H1 (cell line): Measurements from ENCODE around the gene SLC9A7. TPM values are rescaled to one million over a fixed set of nuclear protein-coding genes. Genes with fewer than 3 reads are reported as not detected.

ENCODE experiments used
- CTCF ChIA-PET: fragments of 300-600 bp; sonication (Branson Sonifier 250); formaldehyde crosslinking; loops from one replicate; lab custom pipeline; 2021; ENCODE audit not compliant: partially characterized antibody; lab: Charles Lee
- POLR2A ChIA-PET: fragments of 300-600 bp; sonication (Branson Sonifier 250); formaldehyde crosslinking; loops from one replicate; lab custom pipeline; 2021; ENCODE audit warnings: inconsistent platforms; ENCODE audit not compliant: partially characterized antibody; lab: Charles Lee
- DNase-seq, 2 experiments: peaks; one replicate each; pipeline versions ENCODE4 v3.0.0 to v3.0.0-alpha.2; 2010 to 2022; ENCODE audit warnings: low spot score in 2 of 2, low read depth in 1 of 2, mixed read lengths in 1 of 2
- FAIRE-seq: peaks from 2 replicates; lab custom pipeline; 2011; peaks lifted over from hg19 to GRCh38; lab: Jason Lieb, UNC
- H2AFZ ChIP-seq: 2 replicates; pipeline ENCODE4 v1.8.1; 2012; ENCODE audit warnings: low read length, inconsistent platforms
- H2AK5ac ChIP-seq: 2 replicates; pipeline ENCODE4 v1.6.1; 2013; ENCODE audit warnings: low read depth, low read length
- H2BK120ac ChIP-seq: replicated peaks from 2 replicates; pipeline ENCODE3; 2013; ENCODE audit warnings: low read depth, low read length, inconsistent platforms
- H2BK12ac ChIP-seq: 2 replicates; pipeline ENCODE4 v1.6.1; 2013; ENCODE audit warnings: low read depth, low read length
- H2BK15ac ChIP-seq: 2 replicates; pipeline ENCODE4 v1.6.1; 2013; ENCODE audit warnings: low read length
- H2BK20ac ChIP-seq: 2 replicates; pipeline ENCODE4 v1.6.1; 2013; ENCODE audit warnings: low read length
- H2BK5ac ChIP-seq: 2 replicates; pipeline ENCODE4 v1.6.1; 2013; ENCODE audit warnings: low read depth, low read length
- H3K14ac ChIP-seq: 2 replicates; pipeline ENCODE4 v1.6.1; 2013; ENCODE audit warnings: inconsistent platforms; ENCODE audit not compliant: insufficient read length
- H3K18ac ChIP-seq: 2 replicates; pipeline ENCODE4 v1.6.1; 2013; ENCODE audit warnings: low read length; ENCODE audit errors: extremely low read depth
- H3K23ac ChIP-seq: 2 replicates; pipeline ENCODE4 v1.6.1; 2013; ENCODE audit warnings: inconsistent platforms; ENCODE audit not compliant: insufficient read length
- H3K23me2 ChIP-seq: 2 replicates; pipeline ENCODE4 v1.6.1; 2013; ENCODE audit warnings: low read depth, low read length
- H3K27ac ChIP-seq: 2 replicates; pipeline ENCODE4 v1.6.1; 2011; ENCODE audit warnings: low read depth, low read length, inconsistent platforms
- H3K27me3 ChIP-seq, 4 experiments: replicated peaks in 1 of 4; 1 replicate in 1 of 4; 2 replicates in 3 of 4; pipeline versions ENCODE4 v1.6.1 to v1.8.1; 2011 to 2013; ENCODE audit warnings: low read length in 3 of 4, mild to moderate bottlenecking in 3 of 4, inconsistent platforms in 2 of 4, mixed read lengths in 2 of 4, moderate library complexity in 1 of 4; ENCODE audit not compliant: control insufficient read depth in 3 of 4, insufficient read depth in 3 of 4; ENCODE audit errors: extremely low read depth in 1 of 4
- H3K36me3 ChIP-seq, 4 experiments: 2 replicates each; pipeline versions ENCODE4 v1.6.1 to v1.8.1; 2011 to 2013; ENCODE audit warnings: mild to moderate bottlenecking in 4 of 4, low read length in 3 of 4, moderate library complexity in 2 of 4, control low read depth in 1 of 4, inconsistent platforms in 1 of 4; ENCODE audit not compliant: insufficient read depth in 4 of 4, control insufficient read depth in 2 of 4
- H3K4ac ChIP-seq: replicated peaks from 2 replicates; pipeline ENCODE3; 2013; ENCODE audit warnings: low read length, low read depth, mixed read lengths, inconsistent platforms; ENCODE audit not compliant: insufficient read length
- H3K4me1 ChIP-seq, 4 experiments: replicated peaks in 1 of 4; 1 replicate in 1 of 4; 2 replicates in 3 of 4; pipeline versions ENCODE4 v1.6.1 to v1.8.1; 2011 to 2013; ENCODE audit warnings: low read length in 3 of 4, inconsistent platforms in 2 of 4, mixed read lengths in 1 of 4; ENCODE audit not compliant: insufficient read depth in 4 of 4, control insufficient read depth in 3 of 4
- H3K4me2 ChIP-seq, 2 experiments: 2 replicates each; pipeline versions ENCODE4 v1.6.1 to v1.8.1; 2011 to 2013; ENCODE audit warnings: low read depth in 2 of 2, low read length in 2 of 2, control low read depth in 1 of 2, inconsistent platforms in 1 of 2, mild to moderate bottlenecking in 1 of 2; ENCODE audit not compliant: insufficient read depth in 1 of 2
- H3K4me3 ChIP-seq, 4 experiments: fragments of 200-600, 300-600 bp in 1 of 4; sonication (generic), shearing (Covaris generic), sonication (Bioruptor Twin) in 1 of 4; 2 replicates each; pipeline versions ENCODE4 v1.5.1 to v1.8.1; 2011 to 2016; ENCODE audit warnings: low read length in 4 of 4, low read depth in 3 of 4, control low read depth in 2 of 4, inconsistent platforms in 2 of 4, mild to moderate bottlenecking in 2 of 4, mixed read lengths in 1 of 4, moderate library complexity in 1 of 4; ENCODE audit not compliant: insufficient read depth in 2 of 4; ENCODE audit errors: extremely low read depth in 1 of 4
- H3K56ac ChIP-seq: replicated peaks from 2 replicates; pipeline ENCODE3; 2013; ENCODE audit warnings: low read depth, mild to moderate bottlenecking, mixed read lengths, low read length, inconsistent platforms; ENCODE audit not compliant: insufficient read length
- H3K79me1 ChIP-seq: 2 replicates; pipeline ENCODE4 v1.6.1; 2013; ENCODE audit warnings: low read depth, low read length, control low read depth
- H3K79me2 ChIP-seq, 2 experiments: 2 replicates each; pipeline versions ENCODE4 v1.6.1 to v1.8.1; 2012 to 2013; ENCODE audit warnings: low read length in 2 of 2, mild to moderate bottlenecking in 2 of 2, inconsistent platforms in 1 of 2; ENCODE audit not compliant: insufficient read depth in 2 of 2, control insufficient read depth in 1 of 2
- H3K9ac ChIP-seq, 4 experiments: replicated peaks in 1 of 4; 1 replicate in 1 of 4; 2 replicates in 3 of 4; pipeline versions ENCODE4 v1.6.1 to v1.8.1; 2011 to 2013; ENCODE audit warnings: low read depth in 3 of 4, low read length in 3 of 4, control low read depth in 2 of 4, mild to moderate bottlenecking in 2 of 4, moderate library complexity in 2 of 4, inconsistent platforms in 1 of 4; ENCODE audit errors: extremely low read depth in 1 of 4
- H3K9me3 ChIP-seq, 2 experiments: 2 replicates each; pipeline versions ENCODE4 v1.6.1 to v1.8.1; 2012 to 2013; ENCODE audit warnings: mild to moderate bottlenecking in 2 of 2, moderate library complexity in 2 of 2, control low read depth in 1 of 2, inconsistent platforms in 1 of 2, low read depth in 1 of 2, low read length in 1 of 2, mixed read lengths in 1 of 2; ENCODE audit not compliant: insufficient read depth in 2 of 2
- H4K20me1 ChIP-seq, 2 experiments: replicated peaks in 1 of 2; 2 replicates each; pipeline versions ENCODE3 to v1.8.1; 2011 to 2013; ENCODE audit warnings: inconsistent platforms in 2 of 2, low read length in 2 of 2, mild to moderate bottlenecking in 1 of 2; ENCODE audit not compliant: insufficient read depth in 2 of 2, control insufficient read depth in 1 of 2
- H4K5ac ChIP-seq: 2 replicates; pipeline ENCODE4 v1.6.1; 2013; ENCODE audit warnings: low read length, low read depth, mixed read lengths, inconsistent platforms; ENCODE audit not compliant: insufficient read length
- H4K8ac ChIP-seq: 2 replicates; pipeline ENCODE4 v1.8.0; 2013; ENCODE audit warnings: mild to moderate bottlenecking, moderate library complexity, low read length, inconsistent platforms; ENCODE audit not compliant: insufficient read depth; ENCODE audit errors: extremely low read depth
- H4K91ac ChIP-seq: replicated peaks from 2 replicates; pipeline ENCODE3; 2013; ENCODE audit warnings: low read length, mixed read lengths, inconsistent platforms; ENCODE audit not compliant: insufficient read length
- ASH2L ChIP-seq: fragments of 200-600, 300-600 bp; sonication (generic); IDR thresholded peaks from one replicate; pipeline ENCODE4 v1.7.1; 2017; ENCODE audit warnings: low read length
- CBX5 ChIP-seq: fragments of 300-800, 300-1000 bp; sonication (generic); IDR thresholded peaks from 2 replicates; pipeline ENCODE4 v1.7.1; 2016; ENCODE audit warnings: antibody characterized with exemption, low read length, low read depth
- EGR1 ChIP-seq: IDR thresholded peaks from 2 replicates; pipeline ENCODE4 v1.6.1; 2011; ENCODE audit warnings: low read depth, low read length, borderline replicate concordance
- GABPA ChIP-seq: IDR thresholded peaks from 2 replicates; pipeline ENCODE4 v1.6.1; 2011; ENCODE audit warnings: mild to moderate bottlenecking, low read length, moderate library complexity, borderline replicate concordance; ENCODE audit not compliant: insufficient read depth
- GTF2F1 ChIP-seq: IDR thresholded peaks from 2 replicates; pipeline ENCODE4 v1.6.1; 2012; ENCODE audit warnings: low read depth, low read length, improper control_type of control experiment, borderline replicate concordance
- HDAC2 ChIP-seq, 2 experiments: fragments of 300-600 bp in 1 of 2; sonication (generic) in 1 of 2; IDR thresholded peaks; 2 replicates each; pipeline ENCODE4 v1.6.1; 2011 to 2012; ENCODE audit warnings: low read depth in 2 of 2, low read length in 2 of 2, mild to moderate bottlenecking in 2 of 2, moderate library complexity in 2 of 2, borderline replicate concordance in 1 of 2, inconsistent platforms in 1 of 2
- NANOG ChIP-seq: IDR thresholded peaks from 2 replicates; pipeline ENCODE4 v1.6.1; 2011; ENCODE audit warnings: low read length, low read depth, mild to moderate bottlenecking, inconsistent platforms; ENCODE audit not compliant: insufficient read depth, poor library complexity, severe bottlenecking
- POU5F1 ChIP-seq: IDR thresholded peaks from 2 replicates; pipeline ENCODE4 v1.6.1; 2011; ENCODE audit warnings: low read depth, mild to moderate bottlenecking, low read length, moderate library complexity
- RAD21 ChIP-seq, 2 experiments: IDR thresholded peaks in 1 of 2; conservative IDR thresholded peaks in 1 of 2; 2 replicates each; pipeline ENCODE4 v1.6.1; 2011; ENCODE audit warnings: low read depth in 2 of 2, low read length in 2 of 2, improper control_type of control experiment in 1 of 2, inconsistent platforms in 1 of 2, mild to moderate bottlenecking in 1 of 2, moderate library complexity in 1 of 2
- SIRT6 ChIP-seq: IDR thresholded peaks from one replicate; pipeline ENCODE4 v1.7.1; 2012; ENCODE audit warnings: low read length, inconsistent platforms
- SRF ChIP-seq: IDR thresholded peaks from 2 replicates; pipeline ENCODE4 v1.6.1; 2011; ENCODE audit warnings: mild to moderate bottlenecking, low read depth, low read length, moderate library complexity
- TAF7 ChIP-seq: optimal IDR thresholded peaks from 2 replicates; pipeline ENCODE3; 2011; ENCODE audit warnings: low read depth, mild to moderate bottlenecking, inconsistent platforms, low read length, moderate library complexity, borderline replicate concordance
- WGBS, 2 experiments: shearing (Covaris generic) in 1 of 2; methylation state at CpG; one replicate each; pipeline versions ENCODE4 v1.1.6 to v1.1.7; 2013 to 2015; ENCODE audit warnings: low lambda C conversion rate in 2 of 2, mixed read lengths in 2 of 2, inconsistent platforms in 1 of 2, low coverage in 1 of 2, missing lambda C conversion rate in 1 of 2; ENCODE audit not compliant: insufficient replicate concordance in 2 of 2, insufficient coverage in 1 of 2, insufficient read length in 1 of 2; ENCODE audit errors: extremely low coverage in 1 of 2, missing lambda C conversion rate in 1 of 2; 5-methylcytosine and 5-hydroxymethylcytosine counted together
- polyA plus RNA-seq, 7 experiments: library from polyadenylated mRNA; depleted of rRNA in 3 of 7; stranded (reverse) in 5 of 7; unstranded in 2 of 7; fragments of >200 nt in 5 of 7; fragments of 200-250 nt in 2 of 7; gene quantifications; 1 replicate in 5 of 7; 2 replicates in 1 of 7; 4 replicates in 1 of 7; pipeline versions ENCODE4 v1.2.1 to v1.2.3, GENCODE V29; 2011 to 2013; ENCODE audit warnings: missing spikeins in 2 of 7, mixed read lengths in 2 of 7
- total RNA-seq: library from RNA; stranded (reverse); fragmentation: NEBNext Ultra II Directional; extraction: Animal tissue kit (Norgen Biotek cat#: 25700); gene quantifications from 2 replicates; pipeline ENCODE4 v1.2.1, GENCODE V29; 2021
- TF ChIP-seq, protein P1 (sequence below): IDR thresholded peaks from 2 replicates; pipeline ENCODE4 v1.6.1; 2012; ENCODE audit warnings: low read length, inconsistent platforms

SLC9A7 gene
- total and polyA plus RNA-seq, 2 of the 8 experiments (the other 6 are each of a cell fraction or from before 2014, with no cell fraction given): 6.7 to 17.2 TPM

DNA sequence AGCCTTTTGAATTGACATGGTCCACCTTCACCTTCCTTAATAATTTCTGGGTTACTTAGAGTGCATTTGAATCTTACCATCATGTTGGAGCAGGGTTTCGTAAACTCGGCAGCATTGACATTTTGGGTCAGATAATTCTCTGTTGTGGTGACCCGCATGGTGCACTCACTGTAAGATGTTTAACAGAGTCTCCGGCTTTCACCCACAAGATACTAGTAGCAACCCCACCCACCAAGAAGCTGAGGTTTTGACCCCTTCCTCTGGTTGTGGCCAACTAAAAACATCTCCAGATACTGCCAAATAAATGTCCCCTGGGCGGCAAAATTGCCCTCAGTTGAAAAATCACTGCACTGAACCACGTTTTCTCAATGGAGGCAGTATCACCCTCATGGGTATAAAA lies 122.7 kb downstream of the SLC9A7 start:
- H4K8ac ChIP-seq: no peak overlapping the region
- H3K27ac ChIP-seq: no peak overlapping the region
- H3K18ac ChIP-seq: no peak overlapping the region
- H2BK12ac ChIP-seq: no peak overlapping the region
- WGBS, 2 experiments: 90% methylated on average over 6 of the region's 6 CpGs; no CpG with 5 or more reads in 1 of the 2 experiments
- H3K9ac ChIP-seq: no peak overlapping the region
- no peak overlapping the region for H3K23ac ChIP-seq
- H2BK15ac ChIP-seq: no peak overlapping the region
- no peak overlapping the region for H2BK20ac ChIP-seq
- no peaks in the 10 kb centered on the region for H3K4me1 ChIP-seq
- no peak overlapping the region for H2BK120ac ChIP-seq
- H3K4me2 ChIP-seq: no peak overlapping the region
- no peak overlapping the region for H4K91ac ChIP-seq
- H4K20me1 ChIP-seq: no peaks in the 10 kb centered on the region
- FAIRE-seq (no peak), DNase-seq (no peak)
- no peaks in the 10 kb centered on the region for H3K36me3 ChIP-seq
- no peak overlapping the region for H2BK5ac ChIP-seq
- ChIA-PET CTCF (no interaction called here), POLR2A (no interaction called here)
- H3K4ac ChIP-seq: no peak overlapping the region
- H3K27me3 ChIP-seq: no peaks in the 10 kb centered on the region
- no peak overlapping the region for H2AFZ ChIP-seq
- no peak overlapping the region for H3K56ac ChIP-seq
- H3K9me3 ChIP-seq: no peaks in the 10 kb centered on the region
- no peak overlapping the region for H3K4me3 ChIP-seq
- no peak overlapping the region for H4K5ac ChIP-seq
- no peaks in the 10 kb centered on the region for H3K79me2 ChIP-seq
- H3K14ac ChIP-seq: no peak overlapping the region
- H3K79me1 ChIP-seq: no peaks in the 10 kb centered on the region
- H3K23me2 ChIP-seq: no peaks in the 10 kb centered on the region
- no peak overlapping the region for H2AK5ac ChIP-seq
- no peak for TF ChIP-seq CBX5
- no peak for TF ChIP-seq TAF7
- no peak for TF ChIP-seq RAD21 (IDR thresholded peaks at IDR 0.05 in 1 of 2, conservative IDR thresholded peaks at IDR 0.05 in 1 of 2; ENCODE audit: low read depth in 2 of 2, low read length in 2 of 2)
- TF ChIP-seq SIRT6: no peak
- no peak for TF ChIP-seq GTF2F1
- TF ChIP-seq, protein P1, sequence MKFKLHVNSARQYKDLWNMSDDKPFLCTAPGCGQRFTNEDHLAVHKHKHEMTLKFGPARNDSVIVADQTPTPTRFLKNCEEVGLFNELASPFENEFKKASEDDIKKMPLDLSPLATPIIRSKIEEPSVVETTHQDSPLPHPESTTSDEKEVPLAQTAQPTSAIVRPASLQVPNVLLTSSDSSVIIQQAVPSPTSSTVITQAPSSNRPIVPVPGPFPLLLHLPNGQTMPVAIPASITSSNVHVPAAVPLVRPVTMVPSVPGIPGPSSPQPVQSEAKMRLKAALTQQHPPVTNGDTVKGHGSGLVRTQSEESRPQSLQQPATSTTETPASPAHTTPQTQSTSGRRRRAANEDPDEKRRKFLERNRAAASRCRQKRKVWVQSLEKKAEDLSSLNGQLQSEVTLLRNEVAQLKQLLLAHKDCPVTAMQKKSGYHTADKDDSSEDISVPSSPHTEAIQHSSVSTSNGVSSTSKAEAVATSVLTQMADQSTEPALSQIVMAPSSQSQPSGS: no peak
- TF ChIP-seq EGR1: no peak
- no peak for TF ChIP-seq HDAC2 (IDR thresholded peaks at IDR 0.05; ENCODE audit: borderline replicate concordance in 1 of 2, low read depth in 2 of 2, low read length in 2 of 2)
- no peak for TF ChIP-seq POU5F1
- TF ChIP-seq SRF: no peak
- TF ChIP-seq NANOG: no peak
- no peak for TF ChIP-seq ASH2L
- TF ChIP-seq GABPA: no peak
